SK-N-MC (cell line): ENCODE data around the gene RPS6KA5.

Experiments used
- EZH2 ChIP-seq: fragments of 200-600 bp; sonication (generic); IDR thresholded peaks from one replicate; pipeline ENCODE4 v1.6.1; 2017; ENCODE audit warnings: antibody characterized with exemption
- POLR2AphosphoS5 ChIP-seq: IDR thresholded peaks from 2 replicates; pipeline ENCODE4 v1.6.1; 2012; ENCODE audit warnings: mild to moderate bottlenecking, low read depth, low read length, borderline replicate concordance

GRCh38 chr14:91068642-91069041 is 8.2 kb upstream of the RPS6KA5 start:
- TF ChIP-seq EZH2 (no peak), POLR2AphosphoS5 (no peak)
